CD4-positive, alpha-beta T cell treated with Interleukin-4 for 4 hours (primary cell): Measurements from ENCODE around the gene NCKIPSD.

ENCODE experiments used
- DNase-seq: peaks from one replicate; pipeline ENCODE4 v3.0.0-alpha.2; 2020

NCKIPSD gene

GRCh38 chr3:48678056-48678455, 7.7 kb downstream of the NCKIPSD start:
- no peak for DNase-seq

- no peak for DNase-seq
Measured at GRCh38 chr3:48674505-48674904, 11.2 kb downstream of the NCKIPSD start.

GRCh38 chr3:48672522-48672921, 13.2 kb downstream of the NCKIPSD start:
- no peak for DNase-seq

GRCh38 chr3:48664929-48665328, 20.8 kb downstream of the NCKIPSD start:
- DNase-seq = no peak

GRCh38 chr3:48664313-48664644, 21.4 kb downstream of the NCKIPSD start:
- no peak for DNase-seq

GRCh38 chr3:48663489-48664312, 22.0 kb downstream of the NCKIPSD start:
- DNase-seq = peak; percentile 88

- peak; percentile 69 for DNase-seq
Measured at GRCh38 chr3:48662753-48663488, 22.8 kb downstream of the NCKIPSD start, which contains the start of gene CELSR3. CELSR3 (minus strand) TSS chr3:48662886; CDS start chr3:48662634, 252 bp downstream.

GRCh38 chr3:48662145-48662752, 23.5 kb downstream of the NCKIPSD start:
- no peak for DNase-seq

- DNase-seq = peak; percentile 56
Measured at GRCh38 chr3:48661501-48662144, 24.1 kb downstream of the NCKIPSD start.

- DNase-seq = no peak
Measured at GRCh38 chr3:48660800-48661400, 24.8 kb downstream of the NCKIPSD start.

- DNase-seq = peak; percentile 24
Measured at GRCh38 chr3:48656841-48657281, 28.9 kb downstream of the NCKIPSD start.

GRCh38 chr3:48656061-48656840, 29.5 kb downstream of the NCKIPSD start:
- DNase-seq = peak; percentile 83

GRCh38 chr3:48655606-48656005, 30.1 kb downstream of the NCKIPSD start:
- DNase-seq = peak; percentile 21

- no peak for DNase-seq
Measured at GRCh38 chr3:48655063-48655462, 30.7 kb downstream of the NCKIPSD start.

- DNase-seq = no peak
Measured at GRCh38 chr3:48652923-48653715, 32.6 kb downstream of the NCKIPSD start.

- DNase-seq = no peak
Measured at GRCh38 chr3:48651771-48652170, 33.9 kb downstream of the NCKIPSD start.

GRCh38 chr3:48650723-48651122, 35.0 kb downstream of the NCKIPSD start:
- DNase-seq = no peak

GRCh38 chr3:48648188-48648850, 37.4 kb downstream of the NCKIPSD start:
- no peak for DNase-seq

GRCh38 chr3:48647714-48648113, 38.0 kb downstream of the NCKIPSD start:
- DNase-seq = no peak
